Right lobe of liver (tissue), 4 donors: ENCODE data around the gene DNM1.

ENCODE experiments used
- POLR2A ChIP-seq: fragments of 450-650 bp; IDR thresholded peaks from one replicate; pipeline ENCODE4 v1.6.1; 2017; ENCODE audit warnings: antibody characterized with exemption, mild to moderate bottlenecking
- TF ChIP-seq, protein P1 (sequence below), 4 donors: fragments of 200-600 bp in 3 of 4; fragments of 450-650 bp in 1 of 4; IDR thresholded peaks; one replicate each; pipeline versions ENCODE4 v1.5.1 to v1.8.0; 2016 to 2022; ENCODE audit warnings: antibody characterized with exemption in 4 of 4, mild to moderate bottlenecking in 2 of 4
- donor health status: DM: no; HTN: no; CAD: no.
- donor health status: DM: no; HTN: no; CAD: no.
- donor health status: DM: no; HTN: yes; CAD: no.

- TF ChIP-seq POLR2A: no peak
- TF ChIP-seq, protein P1, sequence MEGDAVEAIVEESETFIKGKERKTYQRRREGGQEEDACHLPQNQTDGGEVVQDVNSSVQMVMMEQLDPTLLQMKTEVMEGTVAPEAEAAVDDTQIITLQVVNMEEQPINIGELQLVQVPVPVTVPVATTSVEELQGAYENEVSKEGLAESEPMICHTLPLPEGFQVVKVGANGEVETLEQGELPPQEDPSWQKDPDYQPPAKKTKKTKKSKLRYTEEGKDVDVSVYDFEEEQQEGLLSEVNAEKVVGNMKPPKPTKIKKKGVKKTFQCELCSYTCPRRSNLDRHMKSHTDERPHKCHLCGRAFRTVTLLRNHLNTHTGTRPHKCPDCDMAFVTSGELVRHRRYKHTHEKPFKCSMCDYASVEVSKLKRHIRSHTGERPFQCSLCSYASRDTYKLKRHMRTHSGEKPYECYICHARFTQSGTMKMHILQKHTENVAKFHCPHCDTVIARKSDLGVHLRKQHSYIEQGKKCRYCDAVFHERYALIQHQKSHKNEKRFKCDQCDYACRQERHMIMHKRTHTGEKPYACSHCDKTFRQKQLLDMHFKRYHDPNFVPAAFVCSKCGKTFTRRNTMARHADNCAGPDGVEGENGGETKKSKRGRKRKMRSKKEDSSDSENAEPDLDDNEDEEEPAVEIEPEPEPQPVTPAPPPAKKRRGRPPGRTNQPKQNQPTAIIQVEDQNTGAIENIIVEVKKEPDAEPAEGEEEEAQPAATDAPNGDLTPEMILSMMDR (IDR thresholded peaks at IDR 0.05): no peak
Observed at GRCh38 chr9:128231638-128232527, 28.7 kb downstream of the DNM1 start.
